HG03175 (cell line): Measurements from ENCODE around the gene KCNQ1.

ENCODE experiments used
- ATAC-seq: cut with Tn5 transposase; IDR thresholded peaks from one replicate; pipeline ENCODE4 v1.9.1; 2021; ENCODE audit warnings: mild to moderate bottlenecking, moderate library complexity; ENCODE audit not compliant: unreplicated experiment

The KCNQ1 gene

DNA sequence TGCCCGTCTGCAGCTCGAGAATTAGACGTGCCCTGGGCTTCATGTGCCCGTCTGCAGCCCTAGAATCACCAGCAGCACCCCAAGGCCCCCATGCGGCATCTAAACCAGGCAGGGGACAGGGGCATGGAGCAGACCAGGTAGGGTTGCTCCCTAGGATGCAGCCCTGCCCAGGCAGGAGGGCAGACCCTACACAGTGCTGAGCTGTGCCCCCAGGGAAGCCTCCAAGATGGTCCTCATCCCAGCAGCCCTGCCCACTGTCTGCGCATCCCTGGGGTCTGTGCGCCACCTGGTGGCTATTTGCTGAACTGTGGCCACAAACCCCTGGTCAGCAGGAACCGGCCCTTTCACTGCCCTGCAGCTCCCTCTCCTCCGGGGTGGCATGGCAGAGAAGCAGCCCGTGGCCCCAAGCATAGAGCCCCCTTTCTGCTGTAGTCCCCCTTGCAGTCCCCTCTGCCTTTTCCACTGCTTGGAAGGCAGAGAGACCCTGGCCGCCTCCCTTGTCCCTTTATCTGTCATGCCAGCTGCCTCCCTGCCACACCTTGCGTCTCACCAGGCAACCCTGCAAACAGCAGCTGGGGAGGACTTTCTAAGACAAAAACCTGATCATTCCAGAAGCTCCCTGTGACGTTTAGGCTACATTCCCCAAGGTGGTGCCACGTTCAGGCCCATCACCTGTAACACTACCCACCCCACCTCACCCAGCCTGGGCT, 86.6 kb downstream of the KCNQ1 start:
- ATAC-seq: no peak

GRCh38 chr11:2531987-2532703, 87.3 kb downstream of the KCNQ1 start:
- no peak for ATAC-seq

DNA sequence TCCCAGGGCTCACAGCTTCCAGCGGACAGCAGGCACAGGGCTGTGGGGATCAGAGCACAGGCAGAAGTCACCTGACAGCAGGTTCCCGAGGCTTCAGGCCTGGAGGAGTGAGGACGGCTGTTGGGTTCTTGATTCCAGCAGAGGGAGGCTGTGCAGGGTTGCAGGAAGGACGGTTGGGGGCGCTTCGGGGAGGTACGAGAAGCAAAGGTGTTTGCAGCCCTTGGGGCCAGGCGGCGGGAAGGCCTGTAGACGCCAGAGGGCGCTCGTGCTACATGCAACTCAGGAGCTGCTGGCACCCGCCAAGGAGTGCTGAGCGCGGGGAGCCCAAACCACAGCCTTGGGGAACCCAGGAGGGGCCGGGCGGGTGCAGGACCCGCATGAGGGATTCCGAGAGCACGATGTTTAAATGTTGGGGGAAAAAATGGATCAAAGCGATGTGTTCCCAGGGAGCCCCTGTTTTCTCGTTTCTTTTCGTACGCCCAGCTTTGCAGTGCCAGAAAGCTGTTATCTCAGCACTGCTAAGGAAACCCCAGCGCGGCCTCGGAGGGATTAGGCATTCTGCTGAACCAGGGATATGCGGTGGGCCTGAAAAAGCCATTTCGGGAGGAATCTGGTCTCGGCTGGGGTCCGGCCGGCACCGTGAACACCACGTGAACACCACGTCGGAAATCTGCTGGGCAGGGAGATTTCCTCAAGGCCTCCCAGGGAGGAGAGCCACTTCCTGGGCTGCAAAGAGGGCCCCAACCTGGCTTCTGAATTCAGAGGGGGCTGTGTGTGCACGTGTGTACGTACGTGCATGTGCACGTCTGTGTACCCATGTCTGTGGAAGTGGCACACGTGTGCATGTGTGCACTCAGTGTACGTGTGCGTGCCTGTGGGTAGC, 88.1 kb downstream of the KCNQ1 start:
- peak; percentile 62 for ATAC-seq

DNA sequence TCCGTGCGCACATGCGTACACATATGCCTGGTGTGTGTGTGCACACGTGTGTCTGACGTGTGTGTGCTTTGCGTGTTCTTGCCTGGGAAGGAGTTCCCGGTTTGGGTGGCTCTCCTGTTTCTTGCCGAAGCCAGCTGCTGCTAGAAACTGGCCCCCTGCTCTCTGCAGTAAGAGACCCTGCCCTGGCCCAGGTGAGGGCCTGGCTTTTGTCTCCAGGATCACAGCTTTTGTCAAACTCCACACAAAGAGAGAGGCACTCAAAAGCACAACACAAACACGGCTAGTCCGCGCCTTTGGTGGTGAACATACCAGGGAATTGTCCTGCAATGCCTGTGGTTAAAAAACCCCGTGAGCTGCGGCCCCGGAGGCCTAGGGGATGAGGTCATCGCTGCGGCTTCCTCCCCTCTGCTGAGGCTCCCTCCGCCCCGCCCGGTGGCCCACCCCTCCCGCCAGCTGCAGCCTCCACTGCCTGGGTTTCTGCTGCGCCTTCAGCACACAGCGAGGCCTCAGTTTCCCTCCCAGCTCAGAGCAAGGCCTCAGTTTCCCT, 88.9 kb downstream of the KCNQ1 start:
- ATAC-seq: no peak

DNA sequence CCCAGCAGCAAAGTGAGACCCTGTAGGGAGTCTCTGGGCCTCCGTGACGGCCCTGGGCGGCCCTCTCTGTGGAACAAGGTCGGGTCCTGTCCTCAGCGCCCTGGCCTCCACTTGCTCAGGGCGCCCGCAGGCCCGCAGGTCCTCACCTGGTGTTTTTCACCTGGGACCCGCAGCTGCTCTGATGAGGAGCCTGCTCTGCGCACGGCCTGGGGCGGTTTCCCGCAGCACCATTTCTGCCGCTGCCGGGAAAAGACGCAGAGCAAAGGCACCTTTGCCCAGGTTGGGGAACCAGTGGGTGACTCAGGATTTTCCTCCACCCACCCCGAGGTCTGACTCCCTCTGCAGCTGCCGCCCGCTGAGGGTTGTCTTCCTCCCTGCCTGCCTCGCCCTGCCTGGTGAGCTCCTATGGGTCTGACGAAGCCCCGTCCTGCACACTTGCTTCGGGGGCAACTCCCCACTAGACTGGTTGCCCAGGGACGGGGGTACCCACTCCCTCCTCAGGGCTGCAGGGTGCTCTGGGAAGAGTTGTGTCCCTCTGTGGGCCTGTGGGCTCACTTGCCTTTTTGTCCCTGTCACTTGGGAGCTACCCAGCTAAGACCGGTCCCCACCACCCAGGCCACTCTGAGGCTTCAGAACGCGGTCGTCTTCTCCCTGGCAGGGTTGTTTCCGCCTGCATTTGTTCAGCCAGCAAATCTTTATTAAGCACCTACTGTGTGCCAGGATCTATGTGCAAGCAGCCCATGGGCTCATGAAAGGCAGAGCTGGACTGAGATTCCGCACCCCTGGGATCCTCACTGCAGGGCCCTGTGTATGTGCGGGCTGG, 89.5 kb downstream of the KCNQ1 start:
- no peak for ATAC-seq

GRCh38 chr11:2534957-2535672, 90.3 kb downstream of the KCNQ1 start:
- ATAC-seq: no peak

- ATAC-seq: no peak
These were observed 91.0 kb downstream of the KCNQ1 start for GRCh38 chr11:2535673-2536439.

DNA sequence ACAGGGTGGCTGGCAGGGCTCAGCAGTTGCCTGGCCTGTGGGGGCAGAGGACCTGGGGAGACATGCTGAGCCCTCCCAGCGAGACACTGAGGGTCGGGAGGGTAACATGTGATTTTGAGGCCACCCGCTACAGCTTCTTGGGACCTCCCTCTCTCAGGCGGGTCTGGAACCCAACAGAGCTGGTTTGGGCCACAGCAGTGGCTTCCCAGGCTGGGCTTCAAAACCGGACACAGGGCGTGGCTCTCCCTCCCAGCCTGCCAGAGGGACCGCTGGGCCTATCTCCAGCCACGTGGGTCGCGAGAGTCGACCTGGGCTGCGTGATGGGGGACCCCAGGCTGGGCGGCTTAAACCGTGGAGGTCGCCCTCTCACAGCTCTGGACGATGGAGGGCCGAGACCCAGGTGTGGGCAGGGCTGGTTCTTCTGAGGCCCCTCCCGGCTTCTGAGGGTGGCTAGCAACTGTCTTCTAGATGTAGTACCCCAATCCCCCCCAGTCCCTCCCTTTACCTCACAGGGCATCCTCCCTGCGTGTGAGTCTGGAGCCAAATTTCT, 91.7 kb downstream of the KCNQ1 start:
- ATAC-seq: no peak

- no peak for ATAC-seq
These were observed 92.3 kb downstream of the KCNQ1 start for GRCh38 chr11:2537010-2537705.

DNA sequence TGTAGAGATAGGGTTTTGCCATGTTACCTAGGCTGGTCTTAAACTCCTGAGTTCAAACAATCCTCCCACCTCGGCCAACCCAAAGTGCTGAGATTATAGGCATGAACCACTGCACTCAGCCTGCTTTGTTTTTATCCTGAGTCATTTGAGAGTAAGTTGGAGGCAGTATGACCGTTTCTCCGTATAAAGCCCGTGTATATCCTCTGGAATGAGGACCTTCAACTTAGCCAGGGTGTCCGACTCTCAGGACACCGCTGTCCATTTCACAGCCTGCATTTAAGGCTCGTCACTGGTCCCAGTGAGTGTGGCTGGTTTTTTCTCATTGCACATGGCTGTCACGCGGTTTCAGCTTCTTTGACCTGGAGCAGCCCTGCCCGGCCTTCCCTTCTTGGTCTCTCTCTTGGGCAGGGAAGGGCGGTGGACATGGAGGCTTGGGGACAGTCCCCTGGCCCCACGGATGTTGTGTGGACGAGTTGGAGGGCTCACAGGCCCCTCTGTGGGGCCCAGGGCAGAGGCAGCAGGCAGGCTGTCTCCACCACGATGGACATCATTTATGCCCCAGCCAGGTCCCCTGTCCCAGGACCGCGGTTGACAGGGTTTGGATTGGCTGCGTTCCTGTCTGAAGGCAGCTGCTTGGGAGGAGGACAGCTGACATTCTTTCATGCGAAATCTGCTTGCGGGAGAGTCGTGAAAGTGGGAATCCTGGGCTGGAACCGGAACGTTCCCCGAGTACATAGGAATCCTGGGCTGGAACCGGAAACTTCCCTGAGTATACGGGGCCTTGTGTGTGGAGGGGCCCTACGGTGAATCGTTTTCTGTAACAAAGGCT, 93.3 kb downstream of the KCNQ1 start:
- ATAC-seq: no peak

- no peak for ATAC-seq
These were observed 94.1 kb downstream of the KCNQ1 start for GRCh38 chr11:2538951-2539350.

- no peak for ATAC-seq
These were observed 94.8 kb downstream of the KCNQ1 start for GRCh38 chr11:2539371-2540222.

- ATAC-seq: no peak
These were observed 95.6 kb downstream of the KCNQ1 start for GRCh38 chr11:2540223-2540991.

DNA sequence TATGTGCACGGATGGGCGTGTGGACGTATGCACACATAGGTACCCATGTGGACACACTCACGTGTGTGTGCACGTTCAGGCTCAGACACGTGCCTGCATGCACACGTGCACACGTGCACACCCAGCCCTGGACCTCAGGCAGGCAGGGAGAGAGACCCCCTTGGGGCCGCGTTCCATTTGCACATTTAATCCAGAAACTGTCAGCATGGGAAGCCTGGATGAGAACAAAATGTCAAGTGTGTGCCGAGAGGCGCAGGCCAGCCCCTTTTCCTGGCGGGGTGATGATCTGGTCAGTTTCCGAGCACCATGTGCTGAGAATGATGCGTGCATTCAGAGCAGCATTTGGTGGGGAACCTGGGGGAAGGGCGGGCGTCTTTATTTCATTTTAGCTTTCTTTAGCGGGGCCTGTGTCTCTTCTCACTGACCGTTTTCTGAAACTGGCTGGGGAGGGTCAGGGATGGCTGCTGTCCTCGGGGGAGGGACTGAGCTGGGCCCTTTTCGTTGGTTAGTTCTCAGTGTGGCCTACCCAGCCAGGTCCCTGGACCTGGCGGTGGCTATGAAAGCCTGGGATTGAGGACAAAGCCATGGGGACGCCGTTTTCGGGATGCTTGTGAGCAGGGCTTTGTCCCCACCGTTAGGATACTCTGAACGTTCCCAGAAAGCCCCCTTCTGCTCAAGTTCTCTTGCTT, 96.3 kb downstream of the KCNQ1 start:
- no peak for ATAC-seq

DNA sequence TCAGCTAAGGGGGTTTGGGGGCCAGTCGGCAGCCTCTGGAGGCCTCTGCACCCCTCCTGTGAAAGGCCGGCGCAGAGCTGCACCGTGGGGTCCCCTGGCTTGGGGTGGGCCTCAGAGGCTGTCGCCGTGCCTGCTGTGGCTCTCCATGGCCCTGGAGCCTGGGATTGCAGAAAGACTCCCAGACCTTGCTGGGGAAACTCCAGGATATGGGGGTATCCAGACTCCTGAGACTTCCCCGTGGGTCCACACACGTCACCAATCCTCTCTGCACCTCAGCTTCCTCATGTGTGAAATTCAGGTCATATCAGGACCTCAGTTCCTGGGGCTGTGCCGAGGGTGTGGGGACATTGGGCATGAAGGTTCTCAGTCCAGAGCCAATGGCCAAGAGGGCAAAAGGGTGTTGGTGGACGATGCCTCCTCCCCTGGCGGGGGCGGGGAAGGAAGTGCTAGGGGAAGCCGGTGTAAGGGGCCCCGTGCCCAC, 97.1 kb downstream of the KCNQ1 start:
- ATAC-seq: no peak
